ENCODE measurements around the gene SNX25.

Gene SNX25

DNA sequence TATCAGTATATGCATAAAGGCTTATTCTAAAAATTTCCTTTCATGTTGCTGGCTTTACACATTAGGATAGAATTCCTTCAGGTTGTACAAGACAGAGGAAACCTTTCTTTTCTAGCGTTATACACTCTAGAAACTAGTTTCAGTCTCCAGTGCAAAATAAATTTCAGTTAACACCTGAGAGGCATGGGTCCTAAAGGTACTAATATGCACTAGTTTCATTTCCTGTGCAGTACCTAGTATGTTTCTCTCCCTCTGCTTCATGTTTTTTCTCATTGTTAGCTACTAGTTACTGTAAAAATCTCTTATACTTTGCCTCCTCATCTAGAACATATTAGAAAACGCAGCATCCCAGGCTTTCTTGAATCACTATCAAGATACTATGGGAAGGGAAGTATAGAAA, 54.0 kb downstream of the SNX25 start:
- no peak for DNase-seq (ENCODE audit: low spot score)

DNA sequence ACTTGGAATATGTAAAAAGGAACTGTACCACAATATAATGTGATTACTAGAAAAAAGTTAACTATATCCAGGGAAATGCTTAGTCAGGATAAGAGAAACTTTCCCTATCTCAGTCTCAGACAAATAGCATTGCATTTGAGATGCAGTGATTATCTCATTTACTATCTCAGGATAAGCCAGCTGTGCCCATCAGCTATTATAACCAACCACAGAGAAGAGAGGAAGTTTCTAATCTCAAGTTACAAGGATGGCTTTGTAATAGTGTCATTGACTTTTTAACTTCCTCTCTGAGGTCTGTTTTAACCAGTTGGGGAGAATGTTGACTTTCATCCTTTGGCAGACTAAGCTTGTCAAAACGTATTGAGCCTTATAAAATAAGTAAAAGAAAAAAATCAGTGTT, 56.5 kb downstream of the SNX25 start:
- DNase-seq (ENCODE audit: low spot score), result no peak

DNA sequence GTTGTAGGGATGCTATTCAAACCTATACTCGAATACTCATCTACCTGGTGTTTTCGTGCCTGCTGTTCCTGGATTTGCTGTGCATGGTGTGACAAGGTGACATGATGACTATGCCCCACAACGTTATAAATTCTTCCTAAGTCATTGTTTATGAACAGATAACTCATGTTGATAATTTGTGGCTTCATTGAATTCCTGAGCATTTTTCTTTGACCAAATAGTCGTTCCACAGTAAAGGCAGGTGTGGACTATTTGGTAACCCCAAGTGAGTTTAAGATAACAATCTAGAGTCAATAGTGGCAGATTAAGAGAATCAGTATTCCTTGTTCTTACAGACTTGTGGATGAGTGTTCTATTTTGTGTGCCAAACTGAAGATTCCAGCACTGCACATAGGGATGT, 59.9 kb downstream of the SNX25 start:
- no peak for DNase-seq (ENCODE audit: low spot score)

DNA sequence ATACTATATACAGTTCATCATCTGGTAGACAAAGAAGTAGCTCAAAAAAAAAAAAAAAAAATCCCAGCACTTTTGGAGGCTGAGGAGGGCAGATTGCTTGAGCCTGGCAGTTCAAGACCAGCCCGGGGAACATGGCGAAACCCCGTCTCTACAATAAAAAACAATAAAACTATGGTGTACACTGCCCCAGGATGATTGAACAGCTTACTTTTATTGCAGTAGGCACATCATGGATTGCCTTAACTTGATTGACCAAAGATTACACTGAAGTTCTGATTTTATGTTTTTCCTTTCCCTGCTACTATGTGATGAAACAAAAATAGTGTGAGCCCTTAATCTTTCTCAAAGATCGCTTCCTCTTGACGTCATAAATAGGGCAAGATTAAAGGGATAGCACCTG, 60.6 kb downstream of the SNX25 start:
- DNase-seq (ENCODE audit: low spot score), result no peak

DNA sequence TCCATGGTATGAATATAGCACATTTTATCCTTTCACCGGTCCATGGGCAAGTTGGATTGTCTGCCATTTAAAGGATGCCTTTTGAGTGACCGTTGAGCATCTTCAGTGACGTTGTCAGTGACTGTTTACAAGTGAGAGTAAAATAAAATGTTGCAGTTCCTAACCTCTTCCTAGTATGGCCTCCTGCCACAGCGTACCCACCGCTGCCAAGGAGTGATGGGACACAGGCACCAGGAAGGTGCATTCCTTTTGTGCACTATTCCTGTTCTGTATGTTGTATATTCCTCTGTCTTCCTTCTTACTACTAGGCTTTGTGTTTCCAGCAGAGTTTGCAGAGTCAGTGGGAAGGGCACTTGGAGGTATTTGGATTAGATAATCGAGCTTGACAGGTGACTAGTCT, 61.5 kb downstream of the SNX25 start:
- no peak for DNase-seq (ENCODE audit: low spot score)

DNA sequence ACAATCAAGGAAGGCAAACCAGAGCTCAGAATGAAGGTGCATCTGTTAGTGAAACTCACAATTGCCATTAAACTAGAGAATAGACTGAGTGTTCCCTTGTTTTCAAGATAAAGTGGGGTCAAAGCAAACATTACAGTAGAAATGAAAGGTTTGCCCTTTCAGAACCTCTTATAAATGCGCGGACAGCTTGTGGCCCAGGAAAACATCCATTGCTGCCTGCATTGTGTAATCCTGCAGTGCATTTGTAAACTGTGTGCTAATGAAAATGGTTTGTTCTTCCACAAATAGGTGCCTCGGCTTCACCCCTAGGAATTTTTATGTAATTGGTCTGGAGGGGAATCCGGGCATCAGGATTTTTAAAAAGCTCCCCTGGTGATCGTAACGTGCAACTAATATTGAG, 62.8 kb downstream of the SNX25 start:
- DNase-seq (ENCODE audit: low spot score), result no peak

DNA sequence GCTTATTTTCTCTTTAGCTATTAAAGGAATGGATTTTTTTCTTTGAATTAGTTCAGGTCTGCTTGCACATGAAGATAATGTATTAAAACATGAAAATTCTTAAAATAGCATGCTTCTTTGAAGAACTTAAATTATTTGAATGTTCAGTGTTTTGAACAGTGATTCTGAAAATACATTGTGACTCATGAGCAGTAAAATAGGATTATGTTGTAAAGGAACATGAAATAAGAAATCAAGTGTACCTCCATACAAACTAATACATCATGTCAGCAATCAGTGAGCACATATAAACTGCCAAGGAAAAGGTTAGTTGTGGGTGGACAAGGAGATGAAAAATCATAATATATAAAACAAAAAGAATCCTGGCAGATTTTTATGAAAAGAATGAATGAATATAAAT, 66.1 kb downstream of the SNX25 start:
- DNase-seq (ENCODE audit: low spot score), result no peak

DNA sequence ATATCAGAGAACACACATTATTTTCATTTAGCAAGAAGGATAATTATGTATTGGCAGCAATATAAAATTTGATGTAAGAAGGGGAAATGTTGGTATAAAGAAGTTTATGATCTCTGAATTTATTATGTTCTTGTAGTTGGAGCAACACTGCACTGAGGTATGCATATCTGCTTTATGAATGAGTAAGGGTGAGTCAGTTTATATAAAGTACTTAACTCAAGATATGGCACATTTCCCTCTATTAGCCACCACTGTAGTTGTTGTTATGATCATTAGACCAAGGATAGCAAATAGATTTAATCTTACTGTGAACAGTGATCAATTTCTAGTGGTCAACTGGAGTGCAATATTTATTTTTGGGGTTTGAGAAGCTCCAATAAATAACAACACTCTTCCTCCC, 66.6 kb downstream of the SNX25 start:
- no peak for DNase-seq (ENCODE audit: low spot score)

DNA sequence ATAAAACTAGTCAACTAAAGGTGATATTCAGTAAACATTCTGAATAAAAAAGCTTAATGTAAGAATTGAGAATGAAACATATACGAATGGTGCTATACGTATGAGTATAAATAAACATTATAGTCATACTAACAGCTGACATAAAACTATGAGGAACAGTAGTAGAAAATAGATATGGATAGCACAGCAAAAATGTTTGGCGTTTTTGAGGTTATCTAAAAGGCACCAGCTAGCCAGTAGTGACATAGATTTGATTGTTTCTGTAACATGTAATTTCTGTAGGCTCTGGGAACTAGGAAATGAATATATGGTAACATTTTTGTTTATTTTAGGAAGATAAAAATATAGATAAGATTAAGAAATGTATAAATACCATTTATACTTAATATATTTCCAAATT, 69.3 kb downstream of the SNX25 start:
- no peak for DNase-seq (ENCODE audit: low spot score)

DNA sequence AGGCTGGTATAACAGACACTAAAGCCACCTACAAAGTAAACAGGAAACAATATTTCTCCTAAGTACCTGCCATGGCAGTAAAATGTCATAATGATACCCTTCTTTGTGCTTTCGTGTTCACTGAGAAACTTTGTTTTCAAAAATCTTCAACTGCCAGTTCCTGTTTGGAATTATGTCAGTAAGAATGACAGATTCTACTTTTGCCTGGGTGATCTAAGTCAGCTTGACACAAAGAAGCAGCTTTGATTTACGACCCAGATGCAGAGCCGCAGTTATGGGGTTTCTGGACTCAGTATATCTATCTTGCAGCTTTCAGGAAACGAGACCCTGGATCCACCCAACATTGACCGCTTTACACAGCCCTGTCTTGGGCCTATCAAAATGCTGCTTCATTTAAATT, 71.2 kb downstream of the SNX25 start:
- DNase-seq (ENCODE audit: low spot score), result no peak

DNA sequence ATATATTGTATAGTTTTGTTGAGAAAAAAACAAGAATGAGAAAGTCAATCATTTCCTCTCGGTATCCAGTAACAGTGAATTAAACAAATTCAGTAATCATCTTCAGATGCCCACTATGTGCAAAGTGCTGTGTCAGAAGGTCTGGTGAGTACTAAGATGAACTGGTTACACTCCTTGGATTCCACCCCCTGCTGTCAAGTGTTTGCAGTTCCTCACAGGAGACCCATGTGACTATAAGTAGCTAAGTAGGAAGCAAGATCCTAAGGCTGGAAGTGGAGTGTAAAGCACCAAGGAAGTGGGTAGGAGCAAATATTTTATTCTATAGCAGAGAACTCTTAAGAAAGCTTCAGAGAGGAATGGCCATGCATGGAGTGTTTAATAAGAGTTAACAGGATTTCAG, 73.6 kb downstream of the SNX25 start:
- DNase-seq (ENCODE audit: low spot score), result no peak

DNA sequence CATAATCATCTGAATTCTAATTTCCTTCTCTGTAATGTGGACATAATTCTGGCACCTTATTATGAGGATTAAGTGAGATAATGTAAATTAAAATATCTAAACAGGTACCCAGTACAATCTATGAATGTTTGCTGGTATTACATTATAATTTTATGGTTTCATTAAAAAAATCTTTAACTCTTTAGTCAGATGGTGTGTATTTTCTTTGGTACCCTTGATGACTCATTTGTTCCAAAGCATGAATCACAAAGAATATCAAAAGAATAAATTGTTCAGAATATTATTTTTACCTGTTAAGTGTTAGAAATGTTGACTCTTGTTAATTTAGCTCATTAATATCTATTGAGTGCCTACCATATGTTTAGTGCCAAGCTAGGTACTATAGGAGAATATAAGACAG, 74.3 kb downstream of the SNX25 start:
- DNase-seq (ENCODE audit: low spot score), result no peak

DNA sequence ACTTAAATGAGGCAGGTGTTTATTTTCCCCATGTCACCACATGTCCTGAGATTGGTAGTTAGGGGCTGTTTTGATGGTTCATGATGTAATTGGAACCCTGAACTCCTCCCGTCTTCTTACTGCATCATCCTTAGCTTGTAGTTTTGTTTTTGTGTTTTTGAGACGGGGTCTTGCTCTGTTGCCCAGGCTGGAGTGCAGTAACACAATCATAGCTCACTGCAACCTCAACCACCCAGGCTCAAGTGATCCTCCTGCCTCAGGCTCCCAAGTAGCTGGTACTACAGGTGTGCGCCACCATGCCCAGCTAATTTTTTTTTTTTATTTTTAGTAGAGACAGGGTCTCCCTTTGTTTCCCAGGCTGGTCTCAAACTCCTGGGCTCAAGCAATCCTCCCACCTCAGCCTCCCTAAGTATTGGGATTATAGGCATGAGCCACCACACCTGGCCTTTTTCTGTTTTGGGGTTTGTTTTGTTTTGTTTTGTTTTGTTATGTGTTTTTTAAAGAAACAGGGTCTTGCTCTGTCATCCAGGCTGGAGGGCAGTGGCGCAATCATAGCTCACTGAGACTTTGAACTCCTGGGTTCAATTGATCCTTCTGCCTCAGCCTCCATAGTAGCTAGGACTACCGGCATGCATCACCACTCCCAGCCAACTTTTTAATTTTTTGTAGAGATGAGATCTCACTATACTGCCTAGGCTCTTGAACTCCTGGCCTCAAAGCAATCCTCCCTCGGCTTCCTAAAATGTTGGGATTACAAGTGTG, 76.4 kb downstream of the SNX25 start:
- no peak for DNase-seq (ENCODE audit: low spot score)

DNA sequence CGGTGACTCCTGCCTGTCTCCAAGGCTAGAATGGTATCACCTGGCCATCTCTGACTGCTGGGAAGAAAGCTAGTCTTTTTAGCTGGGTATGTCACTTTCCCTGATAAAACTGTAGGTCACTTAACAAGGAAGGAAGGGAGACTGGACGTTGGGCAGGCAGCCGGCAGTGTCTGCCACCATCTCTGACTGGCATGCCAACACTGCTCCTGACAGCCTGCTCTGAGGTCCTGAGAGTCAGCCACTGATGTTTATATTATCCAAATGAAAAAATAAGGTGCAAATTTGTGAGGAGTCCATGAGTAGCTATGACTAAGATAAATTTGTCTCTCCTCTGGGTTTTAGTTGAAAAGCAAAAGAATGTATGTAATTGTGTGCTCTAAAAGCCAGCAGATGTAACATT, 77.2 kb downstream of the SNX25 start:
- no peak for DNase-seq (ENCODE audit: low spot score)

DNA sequence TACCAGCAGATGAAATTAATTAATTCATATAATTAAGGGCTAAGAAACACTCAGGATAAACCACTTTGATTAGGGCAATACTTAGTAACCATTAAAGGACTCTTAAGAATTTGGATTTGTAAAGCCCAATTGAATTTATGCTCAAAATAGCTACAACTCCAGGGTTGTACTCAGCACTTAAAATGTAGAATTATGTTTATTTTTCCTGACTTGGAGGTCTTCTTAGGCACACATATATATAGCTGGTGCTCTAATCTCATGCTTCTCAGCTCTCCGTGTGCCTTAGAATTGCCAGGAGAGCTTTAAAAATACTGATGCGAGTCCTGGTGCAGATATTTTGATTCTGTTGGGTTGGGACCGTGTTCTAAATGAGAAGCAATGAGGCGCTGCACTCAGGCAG, 77.6 kb downstream of the SNX25 start:
- DNase-seq (ENCODE audit: low spot score), result no peak

DNA sequence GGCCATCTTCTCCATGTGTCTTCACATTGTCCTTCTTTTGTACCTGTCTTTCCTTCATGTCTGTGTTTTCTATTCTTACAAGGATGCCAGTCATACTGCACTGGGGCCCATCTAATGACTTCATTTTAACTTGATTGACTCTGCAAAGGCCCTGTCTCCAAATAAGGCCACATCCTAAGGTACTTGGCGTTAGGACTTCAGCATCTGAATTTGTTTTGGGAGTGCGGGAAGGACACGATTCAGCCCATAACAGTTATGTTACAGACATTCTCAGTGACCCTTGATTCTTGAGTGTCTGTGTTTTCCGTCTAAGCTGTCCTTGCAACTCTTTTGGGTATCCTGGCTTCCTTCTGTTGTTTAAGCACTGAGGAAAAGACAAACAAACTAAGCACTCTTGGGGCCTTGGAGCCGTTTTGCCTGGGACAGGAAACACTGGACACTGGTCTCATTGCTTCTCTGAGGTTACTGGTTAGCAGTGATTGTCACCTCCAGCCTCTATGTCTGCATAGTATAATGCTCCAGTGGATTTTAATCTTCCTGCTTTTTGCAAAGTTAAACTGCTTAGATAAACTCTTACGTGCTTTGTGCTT, 80.7 kb downstream of the SNX25 start:
- DNase-seq (ENCODE audit: low spot score), result no peak

DNA sequence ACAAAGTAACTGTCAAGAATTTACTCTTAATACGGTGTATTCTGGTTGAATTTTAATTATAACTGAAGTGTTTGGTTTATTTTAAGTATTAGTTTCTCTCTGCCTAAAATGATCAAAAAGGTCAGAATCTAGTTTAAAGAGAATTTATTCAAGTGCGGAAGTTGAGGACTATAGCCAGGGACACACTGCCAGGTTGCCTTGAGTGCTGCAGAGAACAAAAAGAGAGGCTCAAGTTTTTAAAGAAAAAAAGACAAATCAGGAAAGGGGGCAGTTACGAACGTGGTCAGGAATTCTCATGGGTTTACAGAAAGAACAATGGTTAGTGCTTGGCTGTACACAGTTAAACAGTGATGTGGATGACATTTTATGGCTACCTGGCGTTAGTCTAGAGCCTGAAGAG, 81.3 kb downstream of the SNX25 start:
- DNase-seq (ENCODE audit: low spot score), result no peak

DNA sequence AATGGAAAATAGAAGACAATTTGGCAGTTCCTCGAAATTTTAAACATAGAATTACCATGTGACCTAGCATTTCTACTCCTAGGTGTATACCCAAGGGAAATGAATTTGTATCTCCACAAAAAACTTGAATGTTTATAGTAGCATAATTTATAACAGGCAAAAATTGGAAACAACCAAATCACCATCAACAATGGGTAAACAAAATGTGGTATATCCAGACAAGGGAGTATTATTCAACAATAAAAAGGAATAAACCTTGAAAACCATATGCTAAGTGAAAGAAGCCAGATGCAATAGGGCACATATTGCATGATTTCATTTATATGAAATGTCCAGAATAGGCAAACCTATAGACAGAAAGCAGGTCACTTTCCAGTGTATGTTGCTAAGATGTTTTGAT, 83.8 kb downstream of the SNX25 start:
- DNase-seq (ENCODE audit: low spot score), result no peak

DNA sequence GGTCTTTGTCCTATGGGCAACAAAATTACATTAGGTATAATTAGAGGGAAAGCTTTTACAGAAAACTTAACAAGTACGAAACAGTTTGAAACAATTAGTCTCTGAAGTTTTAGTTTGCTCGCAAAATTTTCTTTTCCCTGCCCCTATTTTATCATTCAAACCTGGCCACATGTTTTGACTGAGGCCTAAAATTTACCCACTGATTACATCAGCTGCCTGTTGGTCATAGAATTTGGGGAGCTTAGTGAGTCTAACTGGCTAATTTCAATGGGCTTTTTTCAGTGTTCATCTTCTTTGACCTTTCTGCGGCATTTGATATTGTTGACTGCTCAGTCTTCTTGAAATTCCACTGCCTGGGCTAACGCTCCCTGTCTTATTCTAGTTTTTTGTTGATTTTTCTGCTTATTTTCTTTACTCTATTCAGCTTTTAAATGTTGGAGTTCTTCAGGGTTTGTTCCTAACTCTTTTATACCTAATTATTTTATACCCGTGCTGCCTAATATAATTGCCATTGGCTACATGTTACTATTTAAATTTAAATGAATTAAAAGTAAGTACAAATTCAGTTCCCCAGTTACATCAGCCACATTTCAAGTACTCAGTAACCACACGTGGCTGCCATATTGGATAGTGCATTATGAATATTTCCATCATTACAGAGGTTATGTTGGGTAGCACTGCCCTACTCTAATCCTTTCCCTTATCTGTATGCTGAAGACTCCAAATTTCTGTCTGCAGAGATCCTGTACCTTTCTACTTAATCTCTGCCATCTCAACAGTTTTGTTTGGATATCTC, 87.5 kb downstream of the SNX25 start:
- no peak for DNase-seq (ENCODE audit: low spot score)

DNA sequence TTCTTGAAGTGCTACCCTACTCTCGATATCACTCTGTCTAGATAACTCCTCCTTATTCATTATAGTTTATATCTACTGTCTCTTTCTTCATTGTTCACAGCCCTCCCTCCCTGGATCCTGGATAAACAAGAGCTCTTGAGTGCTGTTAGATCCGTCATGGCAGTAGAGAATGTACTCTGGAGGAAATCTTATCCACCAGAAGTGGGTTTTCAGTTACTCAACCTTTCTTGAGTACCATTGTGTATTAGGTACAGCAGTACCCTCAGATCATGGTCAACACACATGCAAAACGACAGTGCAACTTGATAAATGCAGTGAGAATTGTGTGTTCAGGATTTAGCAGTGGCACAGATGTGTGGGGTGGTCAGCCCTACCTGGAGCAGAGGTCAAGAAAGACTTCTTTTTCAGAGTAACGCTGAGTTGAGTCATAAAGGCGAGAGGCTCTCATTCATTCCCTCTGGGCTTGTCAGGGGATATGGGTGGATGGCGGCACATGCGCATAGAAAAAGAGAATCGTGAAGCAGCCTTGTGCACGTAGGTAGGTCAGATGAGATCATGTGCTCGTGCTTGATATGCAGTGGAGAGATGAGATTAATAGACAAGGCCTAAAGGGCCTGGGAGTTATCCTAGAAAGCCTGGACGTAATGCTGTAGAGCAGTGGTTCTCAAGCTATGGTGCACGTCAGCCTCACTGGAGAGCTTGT, 89.5 kb downstream of the SNX25 start:
- no peak for DNase-seq (ENCODE audit: low spot score)

DNA sequence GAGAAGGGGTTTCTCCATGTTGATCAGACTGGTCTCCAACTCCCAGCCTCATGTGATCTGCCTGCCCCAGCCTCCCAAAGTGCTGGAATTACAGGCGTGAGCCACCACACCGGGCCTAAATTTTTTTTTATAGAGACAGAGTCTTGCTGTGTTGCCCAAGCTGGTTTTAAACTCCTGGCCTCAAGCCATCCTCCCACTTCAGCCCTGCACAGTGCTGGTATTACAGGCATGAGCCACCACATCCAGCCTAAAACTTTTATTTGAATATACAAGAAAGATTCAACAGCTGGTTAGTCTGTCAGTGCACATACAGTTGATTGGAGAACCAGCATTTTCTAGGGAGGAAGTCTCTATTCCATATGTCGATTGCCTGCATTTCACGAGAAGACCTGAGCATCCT, 95.1 kb downstream of the SNX25 start:
- no peak for DNase-seq (ENCODE audit: low spot score)

DNA sequence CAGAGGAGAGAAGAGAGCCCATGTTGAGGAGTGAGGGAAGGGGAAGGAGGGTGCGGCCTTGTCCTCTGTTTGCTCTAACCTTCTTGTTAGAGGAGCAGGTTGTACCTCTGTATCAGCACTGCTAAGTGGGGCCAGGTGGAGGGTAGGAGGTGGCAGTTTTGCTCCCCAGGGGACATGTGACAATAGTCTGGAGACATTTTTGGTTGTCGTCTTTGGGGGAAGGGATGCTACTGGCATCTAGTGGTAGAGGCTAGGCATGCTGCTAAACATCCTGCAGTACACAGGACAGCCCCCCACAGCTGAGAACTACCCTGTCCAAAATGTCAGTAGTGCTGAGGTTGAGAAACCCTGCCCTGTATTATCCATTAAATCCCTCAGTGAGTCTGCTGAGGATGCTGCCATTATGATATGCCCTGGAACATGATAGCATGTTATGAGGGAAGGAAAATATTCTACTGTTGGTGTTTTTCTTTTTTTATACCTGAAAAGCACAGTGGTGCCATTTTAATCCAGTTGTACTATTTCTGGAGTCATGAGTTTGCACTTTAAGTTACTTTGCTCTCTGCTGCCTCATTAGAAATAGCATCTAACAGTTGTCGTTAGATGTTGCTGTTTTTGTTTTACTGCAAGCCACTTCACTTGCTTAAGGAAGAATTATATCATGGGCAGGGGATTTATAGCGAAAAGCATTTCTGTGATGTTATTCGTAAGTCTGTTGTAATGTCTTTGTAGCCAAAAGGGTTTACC, 95.7 kb downstream of the SNX25 start:
- no peak for DNase-seq (ENCODE audit: low spot score)
